Measurements from ENCODE around the gene LRRC43. TPM values are rescaled to one million over a fixed set of nuclear protein-coding genes. Genes with fewer than 3 reads are reported as not detected.

Gene LRRC43
- total and polyA plus RNA-seq, 2 of the 4 experiments (the other 2 are of a cell fraction) = 0.26 to 0.36 TPM

DNA sequence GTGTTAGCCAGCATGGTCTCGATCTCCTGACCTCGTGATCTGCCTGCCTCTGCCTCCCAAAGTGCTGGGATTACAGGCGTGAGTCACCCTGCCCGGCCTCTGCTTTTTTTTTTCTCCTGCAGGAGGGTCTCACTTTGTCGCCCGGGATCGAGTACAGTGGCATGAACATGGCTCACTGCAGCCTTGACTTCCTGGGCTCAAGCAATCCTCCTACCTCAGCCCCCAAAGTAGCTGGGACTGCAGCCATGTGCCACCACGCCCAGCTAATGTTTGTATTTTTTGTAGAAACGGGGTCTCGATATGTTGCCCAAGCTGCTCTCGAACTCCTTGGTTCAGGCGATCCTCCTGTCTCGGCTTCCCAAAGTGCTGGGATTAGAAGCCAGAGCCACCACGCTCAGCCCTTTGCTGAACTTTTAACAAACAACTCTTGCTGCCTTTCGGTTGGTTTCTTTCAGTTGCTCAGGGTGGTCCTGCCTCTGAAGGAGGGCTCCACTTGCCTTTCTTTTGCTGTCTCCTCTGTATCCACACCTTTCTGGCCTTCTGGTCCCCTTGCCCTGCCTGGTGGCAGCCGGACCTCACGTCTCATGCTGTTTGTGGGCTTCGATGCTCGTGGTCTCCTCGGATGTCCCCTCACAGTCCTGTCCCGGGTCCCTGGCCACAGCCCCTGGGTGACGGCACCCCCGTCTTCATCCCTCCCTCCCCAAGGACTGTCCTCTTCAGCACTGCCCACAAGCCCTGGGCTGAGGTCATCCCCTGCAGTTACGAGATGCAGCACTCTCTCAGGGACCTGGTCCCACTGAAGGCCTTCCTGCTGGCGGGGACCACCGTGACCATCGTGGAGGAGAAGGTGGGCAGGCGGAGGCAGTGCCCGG, 16.8 kb downstream of the LRRC43 start:
- Histone ChIP-seq H3K4me2 (ENCODE audit: low read depth, low read length) (no peak overlapping the region), H2AK9ac (replicated peaks; ENCODE audit: low read depth, low read length, poor library complexity) (peak overlapping the region; percentile 55), H3K14ac (replicated peaks; ENCODE audit: low read depth, low read length) (no peak overlapping the region), H2BK20ac (ENCODE audit: low read depth, low read length) (no peak overlapping the region), H3K4me1 (ENCODE audit: control insufficient read depth, insufficient read depth, low read length) (peaks cover 4% of the 10 kb centered on the region), H4K20me1 (ENCODE audit: insufficient read depth, low read length) (no peaks in the 10 kb centered on the region), H3K9me3 (ENCODE audit: control insufficient read depth, insufficient read depth, low read length) (peaks cover 2% of the 10 kb centered on the region; the same call in 1 of the 2 replicates), H3K9me1 (ENCODE audit: insufficient read depth, low read length) (0 out of 2 replicates have a peak, but pooled peaks cover 4% of the 10 kb centered on the region), H2BK5ac (ENCODE audit: low read depth, low read length, poor library complexity, severe bottlenecking) (no peak overlapping the region), H3K4me3 (ENCODE audit: insufficient read depth, low read depth, low read length) (no peak overlapping the region), H3K56ac (ENCODE audit: extremely low read depth, insufficient read depth, low read length) (no peak overlapping the region), H3K18ac (ENCODE audit: low read depth, low read length) (no peak overlapping the region), H2BK120ac (ENCODE audit: low read depth, low read length) (peak overlapping the region; percentile 56; the same call in 1 of the 2 replicates), H3K79me1 (ENCODE audit: low read depth in 1 of 2, low read length in 2 of 2) (no peaks in the 10 kb centered on the region), H3K36me3 (ENCODE audit: control insufficient read depth, insufficient read depth, low read length) (no peaks in the 10 kb centered on the region), H3K4ac (ENCODE audit: low read depth, low read length) (no peak overlapping the region), H4K91ac (ENCODE audit: insufficient read depth, low read depth, low read length) (no peak overlapping the region), H3K27ac (ENCODE audit: insufficient read depth, low read length) (no peak overlapping the region), H3K9ac (ENCODE audit: low read depth, low read length) (no peak overlapping the region), H4K8ac (ENCODE audit: low read depth in 2 of 2, low read length in 2 of 2) (no peak overlapping the region), H4K5ac (ENCODE audit: low read depth, low read length) (no peak overlapping the region), H2AK5ac (ENCODE audit: low read depth, low read length) (peak overlapping the region; percentile 38; the same call in 1 of the 2 replicates), H2AFZ (replicated peaks; ENCODE audit: low read length, poor library complexity) (peak overlapping the region; percentile 43), H3K23ac (ENCODE audit: low read depth, low read length) (no peak overlapping the region), H2BK15ac (ENCODE audit: low read depth, low read length) (no peak overlapping the region), H3K27me3 (ENCODE audit: control insufficient read depth, insufficient read depth, low read length) (peaks cover 14% of the 10 kb centered on the region)
- no peak for DNase-seq
- TF ChIP-seq, protein P1, sequence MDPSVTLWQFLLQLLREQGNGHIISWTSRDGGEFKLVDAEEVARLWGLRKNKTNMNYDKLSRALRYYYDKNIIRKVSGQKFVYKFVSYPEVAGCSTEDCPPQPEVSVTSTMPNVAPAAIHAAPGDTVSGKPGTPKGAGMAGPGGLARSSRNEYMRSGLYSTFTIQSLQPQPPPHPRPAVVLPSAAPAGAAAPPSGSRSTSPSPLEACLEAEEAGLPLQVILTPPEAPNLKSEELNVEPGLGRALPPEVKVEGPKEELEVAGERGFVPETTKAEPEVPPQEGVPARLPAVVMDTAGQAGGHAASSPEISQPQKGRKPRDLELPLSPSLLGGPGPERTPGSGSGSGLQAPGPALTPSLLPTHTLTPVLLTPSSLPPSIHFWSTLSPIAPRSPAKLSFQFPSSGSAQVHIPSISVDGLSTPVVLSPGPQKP (IDR thresholded peaks at IDR 0.05; ENCODE audit: borderline replicate concordance, low read depth, low read length) = no peak
- TF ChIP-seq, protein P2, sequence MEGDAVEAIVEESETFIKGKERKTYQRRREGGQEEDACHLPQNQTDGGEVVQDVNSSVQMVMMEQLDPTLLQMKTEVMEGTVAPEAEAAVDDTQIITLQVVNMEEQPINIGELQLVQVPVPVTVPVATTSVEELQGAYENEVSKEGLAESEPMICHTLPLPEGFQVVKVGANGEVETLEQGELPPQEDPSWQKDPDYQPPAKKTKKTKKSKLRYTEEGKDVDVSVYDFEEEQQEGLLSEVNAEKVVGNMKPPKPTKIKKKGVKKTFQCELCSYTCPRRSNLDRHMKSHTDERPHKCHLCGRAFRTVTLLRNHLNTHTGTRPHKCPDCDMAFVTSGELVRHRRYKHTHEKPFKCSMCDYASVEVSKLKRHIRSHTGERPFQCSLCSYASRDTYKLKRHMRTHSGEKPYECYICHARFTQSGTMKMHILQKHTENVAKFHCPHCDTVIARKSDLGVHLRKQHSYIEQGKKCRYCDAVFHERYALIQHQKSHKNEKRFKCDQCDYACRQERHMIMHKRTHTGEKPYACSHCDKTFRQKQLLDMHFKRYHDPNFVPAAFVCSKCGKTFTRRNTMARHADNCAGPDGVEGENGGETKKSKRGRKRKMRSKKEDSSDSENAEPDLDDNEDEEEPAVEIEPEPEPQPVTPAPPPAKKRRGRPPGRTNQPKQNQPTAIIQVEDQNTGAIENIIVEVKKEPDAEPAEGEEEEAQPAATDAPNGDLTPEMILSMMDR (conservative IDR thresholded peaks at IDR 0.05; ENCODE audit: low read depth, low read length) = no peak
- TF ChIP-seq SMC3 (IDR thresholded peaks at IDR 0.05; ENCODE audit: low read depth, low read length) = no peak
- TF ChIP-seq FOS (IDR thresholded peaks at IDR 0.05; ENCODE audit: low read depth, low read length) = no peak
- TF ChIP-seq CEBPB (IDR thresholded peaks at IDR 0.05; ENCODE audit: low read depth, low read length) = no peak
- TF ChIP-seq MAFK (IDR thresholded peaks at IDR 0.05; ENCODE audit: low read depth, low read length) = no peak
- TF ChIP-seq RAD21 (IDR thresholded peaks at IDR 0.05; ENCODE audit: low read length) = no peak
- TF ChIP-seq RCOR1 (IDR thresholded peaks at IDR 0.05; ENCODE audit: insufficient replicate concordance, low read length) = no peak
- TF ChIP-seq BHLHE40 (IDR thresholded peaks at IDR 0.05; ENCODE audit: low read depth, low read length) = no peak
- ATAC-seq (ENCODE audit: low read depth) = no peak
- 92% methylated on average over 19 of the region's 29 CpGs; no CpG with 5 or more reads in 1 of the 2 experiments for WGBS, 2 experiments (ENCODE audit: extremely low coverage in 2 of 2, insufficient read length in 1 of 2)
- dilution Hi-C loops (cut with HindIII; ENCODE audit: low sequenced_read_pairs, unreplicated experiment) = no loop called here
- ChIA-PET POLR2A (ENCODE audit: unreplicated experiment) (no interaction called here), CTCF (no interaction called here)
- BruUV-seq (replicated peaks) = no TSS peak
- in situ Hi-C loops (cut with MboI; ENCODE audit: low sequenced_read_pairs) = no loop called here
- intact Hi-C loops (cut with micrococcal nuclease) = no loop called here

Data from IMR-90 (cell line).